ENCODE results near the gene MYO10.

DNA sequence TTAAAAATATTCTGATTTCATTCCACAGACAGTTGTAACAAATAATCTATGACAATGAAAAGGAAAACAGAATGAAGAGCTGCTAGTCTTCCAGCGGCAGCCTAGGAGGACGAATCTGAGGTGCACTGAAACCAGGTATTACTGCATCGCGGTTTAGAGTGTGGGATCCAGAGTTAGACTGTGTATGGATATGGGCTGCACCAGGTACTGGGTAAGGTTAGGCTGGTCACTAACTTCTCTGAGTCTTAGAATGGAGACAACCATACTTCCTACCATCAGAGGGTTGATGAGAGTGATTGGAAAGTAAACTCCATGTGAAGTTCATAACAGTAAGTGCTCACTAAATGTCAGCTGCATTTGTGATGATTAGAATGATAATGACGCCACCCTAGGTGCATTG is 158.7 kb downstream of the MYO10 start:
- TF ChIP-seq POLR2AphosphoS5 (IDR thresholded peaks at IDR 0.05; ENCODE audit: low read depth) (no peak), EZH2phosphoT487 (IDR thresholded peaks at IDR 0.05; ENCODE audit: unreplicated experiment) (no peak), JUNB (IDR thresholded peaks at IDR 0.05; ENCODE audit: unreplicated experiment) (no peak), CREB1 (CRISPR knock-in tag; IDR thresholded peaks at IDR 0.05; ENCODE audit: low read depth) (no peak)
- TF ChIP-seq, protein P1, sequence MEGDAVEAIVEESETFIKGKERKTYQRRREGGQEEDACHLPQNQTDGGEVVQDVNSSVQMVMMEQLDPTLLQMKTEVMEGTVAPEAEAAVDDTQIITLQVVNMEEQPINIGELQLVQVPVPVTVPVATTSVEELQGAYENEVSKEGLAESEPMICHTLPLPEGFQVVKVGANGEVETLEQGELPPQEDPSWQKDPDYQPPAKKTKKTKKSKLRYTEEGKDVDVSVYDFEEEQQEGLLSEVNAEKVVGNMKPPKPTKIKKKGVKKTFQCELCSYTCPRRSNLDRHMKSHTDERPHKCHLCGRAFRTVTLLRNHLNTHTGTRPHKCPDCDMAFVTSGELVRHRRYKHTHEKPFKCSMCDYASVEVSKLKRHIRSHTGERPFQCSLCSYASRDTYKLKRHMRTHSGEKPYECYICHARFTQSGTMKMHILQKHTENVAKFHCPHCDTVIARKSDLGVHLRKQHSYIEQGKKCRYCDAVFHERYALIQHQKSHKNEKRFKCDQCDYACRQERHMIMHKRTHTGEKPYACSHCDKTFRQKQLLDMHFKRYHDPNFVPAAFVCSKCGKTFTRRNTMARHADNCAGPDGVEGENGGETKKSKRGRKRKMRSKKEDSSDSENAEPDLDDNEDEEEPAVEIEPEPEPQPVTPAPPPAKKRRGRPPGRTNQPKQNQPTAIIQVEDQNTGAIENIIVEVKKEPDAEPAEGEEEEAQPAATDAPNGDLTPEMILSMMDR (conservative IDR thresholded peaks at IDR 0.05; ENCODE audit: low read depth in 2 of 2), result no peak
- TF ChIP-seq, protein P2, sequence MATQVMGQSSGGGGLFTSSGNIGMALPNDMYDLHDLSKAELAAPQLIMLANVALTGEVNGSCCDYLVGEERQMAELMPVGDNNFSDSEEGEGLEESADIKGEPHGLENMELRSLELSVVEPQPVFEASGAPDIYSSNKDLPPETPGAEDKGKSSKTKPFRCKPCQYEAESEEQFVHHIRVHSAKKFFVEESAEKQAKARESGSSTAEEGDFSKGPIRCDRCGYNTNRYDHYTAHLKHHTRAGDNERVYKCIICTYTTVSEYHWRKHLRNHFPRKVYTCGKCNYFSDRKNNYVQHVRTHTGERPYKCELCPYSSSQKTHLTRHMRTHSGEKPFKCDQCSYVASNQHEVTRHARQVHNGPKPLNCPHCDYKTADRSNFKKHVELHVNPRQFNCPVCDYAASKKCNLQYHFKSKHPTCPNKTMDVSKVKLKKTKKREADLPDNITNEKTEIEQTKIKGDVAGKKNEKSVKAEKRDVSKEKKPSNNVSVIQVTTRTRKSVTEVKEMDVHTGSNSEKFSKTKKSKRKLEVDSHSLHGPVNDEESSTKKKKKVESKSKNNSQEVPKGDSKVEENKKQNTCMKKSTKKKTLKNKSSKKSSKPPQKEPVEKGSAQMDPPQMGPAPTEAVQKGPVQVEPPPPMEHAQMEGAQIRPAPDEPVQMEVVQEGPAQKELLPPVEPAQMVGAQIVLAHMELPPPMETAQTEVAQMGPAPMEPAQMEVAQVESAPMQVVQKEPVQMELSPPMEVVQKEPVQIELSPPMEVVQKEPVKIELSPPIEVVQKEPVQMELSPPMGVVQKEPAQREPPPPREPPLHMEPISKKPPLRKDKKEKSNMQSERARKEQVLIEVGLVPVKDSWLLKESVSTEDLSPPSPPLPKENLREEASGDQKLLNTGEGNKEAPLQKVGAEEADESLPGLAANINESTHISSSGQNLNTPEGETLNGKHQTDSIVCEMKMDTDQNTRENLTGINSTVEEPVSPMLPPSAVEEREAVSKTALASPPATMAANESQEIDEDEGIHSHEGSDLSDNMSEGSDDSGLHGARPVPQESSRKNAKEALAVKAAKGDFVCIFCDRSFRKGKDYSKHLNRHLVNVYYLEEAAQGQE (IDR thresholded peaks at IDR 0.05; ENCODE audit: unreplicated experiment), result no peak

Data from GM23338 (cell line).